Fibroblast of skin of left quadriceps (primary cell): ENCODE data around the gene CYP8B1.

Source experiments
- DNase-seq, 2 experiments: peaks; one replicate each; pipeline ENCODE4 v3.0.0-alpha.2; 2013; ENCODE audit warnings: low read depth in 2 of 2

Gene CYP8B1

GRCh38 chr3:42875325-42876151, at the start of gene CYP8B1:
CYP8B1 (minus strand) TSS chr3:42875879; CDS start chr3:42875816, 63 bp downstream.
- DNase-seq = no peak

GRCh38 chr3:42923606-42924005, 47.9 kb upstream of the CYP8B1 start:
- no peak for DNase-seq

GRCh38 chr3:42914771-42915515, 39.3 kb upstream of the CYP8B1 start:
- DNase-seq = no peak

GRCh38 chr3:42911551-42911950, 35.9 kb upstream of the CYP8B1 start:
- no peak for DNase-seq

GRCh38 chr3:42908675-42909074, 33.0 kb upstream of the CYP8B1 start:
- DNase-seq = no peak

- DNase-seq = no peak
Measured at GRCh38 chr3:42906848-42907183, 31.1 kb upstream of the CYP8B1 start.

- peak in 1 of 2 experiments; percentile 20 for DNase-seq
Measured at GRCh38 chr3:42906070-42906847, 30.6 kb upstream of the CYP8B1 start, which contains the start of gene ZNF662. ZNF662 (plus strand) TSS chr3:42906142; CDS start chr3:42908115, 1,973 bp downstream.

- DNase-seq = no peak
Measured at GRCh38 chr3:42905740-42906069, 30.0 kb upstream of the CYP8B1 start.

GRCh38 chr3:42904076-42904475, 28.4 kb upstream of the CYP8B1 start:
- DNase-seq = no peak

- DNase-seq = no peak
Measured at GRCh38 chr3:42902257-42902656, 26.6 kb upstream of the CYP8B1 start.

- DNase-seq = no peak
Measured at GRCh38 chr3:42901073-42901415, 25.4 kb upstream of the CYP8B1 start.

- no peak for DNase-seq
Measured at GRCh38 chr3:42900226-42901072, 24.8 kb upstream of the CYP8B1 start.

GRCh38 chr3:42898896-42899675, 23.4 kb upstream of the CYP8B1 start:
- DNase-seq = no peak

GRCh38 chr3:42895580-42895868, 19.8 kb upstream of the CYP8B1 start:
- no peak for DNase-seq

GRCh38 chr3:42894698-42895579, 19.3 kb upstream of the CYP8B1 start:
- no peak for DNase-seq

GRCh38 chr3:42892807-42893206, 17.1 kb upstream of the CYP8B1 start:
- no peak for DNase-seq

GRCh38 chr3:42892169-42892568, 16.5 kb upstream of the CYP8B1 start:
- DNase-seq = no peak

GRCh38 chr3:42891042-42891441, 15.4 kb upstream of the CYP8B1 start:
- DNase-seq = no peak

GRCh38 chr3:42887084-42887483, 11.4 kb upstream of the CYP8B1 start:
- DNase-seq = no peak

- DNase-seq = no peak
Measured at GRCh38 chr3:42886294-42886822, 10.7 kb upstream of the CYP8B1 start.
